ENCODE measurements around the gene SLC25A19.
A peak's percentile ranks its signal among the peaks of the same experiment; 100 is the strongest.
"Not testable (repeated sequence)": the region's sequence is repeated elsewhere in the genome, so short reads cannot be mapped to it uniquely, and the experiment has no call there.

The SLC25A19 gene

DNA sequence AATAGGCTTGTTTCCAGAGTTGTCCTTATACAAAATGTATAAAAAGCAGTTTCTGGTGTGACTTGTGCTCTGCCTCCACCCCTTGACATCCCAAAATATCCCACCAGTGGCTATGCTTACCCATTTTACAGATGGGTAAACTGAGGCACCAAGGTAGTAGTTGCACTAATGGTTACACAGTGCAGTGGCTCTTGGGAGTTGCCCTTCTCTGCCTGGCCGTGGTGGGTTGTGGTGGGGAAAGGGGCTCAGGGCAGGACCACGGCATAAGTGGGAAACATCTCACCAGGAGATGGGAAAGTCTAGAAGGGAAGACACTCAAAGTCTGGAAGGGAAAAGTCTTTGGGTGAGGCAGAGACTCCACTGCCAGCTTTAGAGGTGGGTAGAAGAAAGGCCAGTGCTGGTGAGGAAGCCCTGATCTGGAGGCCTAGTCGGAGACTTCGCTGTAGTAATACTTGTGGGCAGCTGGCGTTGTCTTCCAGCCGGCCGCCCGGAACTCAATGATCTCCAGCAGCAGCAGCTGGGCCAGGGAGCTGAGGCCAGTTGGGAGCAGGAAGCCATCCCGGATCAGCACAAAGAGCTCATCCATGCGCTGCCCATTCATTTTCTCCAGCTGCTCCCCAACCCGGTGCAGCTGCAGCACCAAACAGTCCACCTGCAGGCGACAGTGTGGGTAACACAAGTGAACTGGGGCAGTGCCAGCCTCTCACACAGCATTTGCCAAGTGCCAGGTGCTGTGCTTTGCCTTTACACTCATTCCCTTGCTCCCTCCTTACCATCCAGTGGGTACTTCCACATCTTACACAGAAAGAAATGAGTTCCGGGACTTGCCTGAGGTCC is 22.7 kb downstream of the SLC25A19 start:
- peak; percentile 30 for DNase-seq

DNA sequence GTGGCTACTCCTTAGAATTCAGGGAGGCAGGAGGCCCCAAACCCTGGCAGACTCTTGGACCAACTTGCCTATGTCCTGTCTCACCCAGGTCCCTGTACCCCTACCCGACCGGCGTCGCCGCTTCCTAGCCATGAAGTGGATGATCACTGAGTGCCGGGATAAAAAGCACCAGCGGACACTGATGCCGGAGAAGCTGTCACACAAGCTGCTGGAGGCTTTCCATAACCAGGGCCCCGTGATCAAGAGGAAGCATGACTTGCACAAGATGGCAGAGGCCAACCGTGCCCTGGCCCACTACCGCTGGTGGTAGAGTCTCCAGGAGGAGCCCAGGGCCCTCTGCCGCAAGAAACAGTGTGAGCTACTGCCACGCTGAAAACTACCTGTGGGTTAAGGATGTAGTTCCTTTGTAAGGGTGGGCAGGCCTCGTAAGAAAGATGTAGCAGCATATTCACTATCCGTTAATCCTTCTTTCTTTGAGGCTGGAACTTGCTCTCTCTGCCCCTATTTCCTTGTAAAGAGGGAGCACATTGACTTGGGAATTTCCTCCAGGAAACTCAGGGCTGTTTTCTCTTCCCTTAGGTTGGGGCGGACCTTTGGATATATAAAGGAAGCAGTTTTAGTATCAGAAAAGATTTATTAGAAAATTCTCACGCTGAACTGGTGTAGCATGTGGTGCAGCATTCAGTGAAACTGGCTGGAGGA is 23.5 kb downstream of the SLC25A19 start:
- DNase-seq = no peak

DNA sequence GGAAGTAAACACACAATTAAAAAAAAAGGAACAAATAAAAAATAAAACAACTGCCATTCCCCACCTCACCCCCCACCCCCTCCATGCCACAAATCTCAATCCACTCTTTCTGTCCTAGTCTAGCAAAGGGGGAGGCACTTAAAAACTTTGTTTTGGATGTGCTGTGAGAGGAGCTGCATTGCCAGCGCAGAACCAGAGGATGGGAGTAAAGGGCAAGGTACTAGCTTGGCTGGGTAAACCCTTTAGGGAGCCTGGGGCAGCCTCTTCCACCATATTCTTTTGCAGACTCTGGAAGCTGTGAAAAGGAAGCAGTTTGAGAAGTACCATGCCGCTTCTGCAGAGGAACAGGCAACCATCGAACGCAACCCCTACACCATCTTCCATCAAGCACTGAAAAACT is 26.2 kb downstream of the SLC25A19 start:
- no peak for DNase-seq

DNA sequence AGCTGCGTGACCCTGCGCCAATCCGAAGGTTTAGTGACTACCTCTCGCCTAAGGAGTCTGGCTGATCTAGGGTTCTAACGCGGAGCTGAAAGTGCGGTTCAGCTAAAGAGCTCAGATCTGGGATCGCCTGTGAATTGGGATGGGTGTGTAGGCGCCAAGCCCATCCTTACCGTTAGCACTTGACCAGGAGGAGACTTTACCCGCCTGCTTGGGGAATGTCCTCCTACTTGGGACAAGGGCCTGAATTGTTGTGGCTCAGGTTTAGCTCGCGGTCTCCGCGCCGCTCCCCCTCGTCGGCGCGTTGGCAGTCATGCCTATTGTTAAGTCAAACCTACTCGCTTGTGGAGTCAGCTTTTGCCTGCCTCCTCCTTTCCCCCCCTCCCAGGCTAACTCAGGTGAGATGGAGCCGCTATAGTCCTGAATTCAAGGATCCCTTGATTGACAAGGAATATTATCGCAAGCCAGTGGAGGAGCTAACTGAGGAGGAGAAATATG is 27.1 kb downstream of the SLC25A19 start:
- no peak for DNase-seq

DNA sequence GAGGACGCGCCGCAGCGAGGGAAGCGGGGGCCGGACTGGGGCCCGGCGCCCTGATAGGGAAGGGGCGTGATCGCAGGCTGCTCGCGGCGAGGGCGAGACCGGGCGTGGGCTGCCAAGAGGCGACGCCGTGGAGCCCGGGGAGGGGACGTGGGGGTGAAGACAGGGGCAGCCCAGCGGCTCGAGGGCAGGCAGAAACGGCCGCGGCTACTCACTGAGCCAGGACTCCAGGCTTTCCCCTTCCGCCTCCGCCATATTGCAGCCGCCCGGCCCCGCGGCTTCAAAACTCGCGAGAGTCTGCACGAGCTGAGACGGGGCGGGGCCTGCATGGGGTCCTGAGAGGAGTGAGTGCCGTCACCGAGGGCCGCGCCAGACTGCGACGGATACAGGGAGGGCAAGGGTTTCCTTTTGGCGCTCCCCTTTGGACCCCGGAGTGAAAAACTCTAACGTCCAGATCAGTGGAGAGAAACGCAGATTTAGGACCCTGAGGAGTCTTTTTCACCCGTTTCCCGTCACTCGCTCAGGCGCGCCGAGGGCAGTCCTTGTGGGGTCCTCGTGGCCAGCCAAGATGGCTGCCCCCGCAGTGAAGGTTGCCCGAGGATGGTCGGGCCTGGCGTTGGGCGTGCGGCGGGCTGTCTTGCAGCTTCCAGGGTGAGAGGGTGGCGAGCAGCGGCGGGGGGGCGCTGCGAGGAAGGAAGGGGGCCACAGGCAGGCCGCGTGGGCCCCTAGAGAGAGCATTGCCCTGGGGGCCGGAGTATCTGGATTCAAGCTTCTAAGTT is 27.7 kb downstream of the SLC25A19 start, which contains the start of the genes GGA3 and MRPS7:
GGA3 (minus strand) TSS at position 271 of the 776 bp plus-strand sequence; CDS start at position 252, 19 bp downstream.
MRPS7 (plus strand) TSS at position 544 of the 776 bp plus-strand sequence; CDS start at position 566, 22 bp downstream.
- peak; percentile 99 for DNase-seq

DNA sequence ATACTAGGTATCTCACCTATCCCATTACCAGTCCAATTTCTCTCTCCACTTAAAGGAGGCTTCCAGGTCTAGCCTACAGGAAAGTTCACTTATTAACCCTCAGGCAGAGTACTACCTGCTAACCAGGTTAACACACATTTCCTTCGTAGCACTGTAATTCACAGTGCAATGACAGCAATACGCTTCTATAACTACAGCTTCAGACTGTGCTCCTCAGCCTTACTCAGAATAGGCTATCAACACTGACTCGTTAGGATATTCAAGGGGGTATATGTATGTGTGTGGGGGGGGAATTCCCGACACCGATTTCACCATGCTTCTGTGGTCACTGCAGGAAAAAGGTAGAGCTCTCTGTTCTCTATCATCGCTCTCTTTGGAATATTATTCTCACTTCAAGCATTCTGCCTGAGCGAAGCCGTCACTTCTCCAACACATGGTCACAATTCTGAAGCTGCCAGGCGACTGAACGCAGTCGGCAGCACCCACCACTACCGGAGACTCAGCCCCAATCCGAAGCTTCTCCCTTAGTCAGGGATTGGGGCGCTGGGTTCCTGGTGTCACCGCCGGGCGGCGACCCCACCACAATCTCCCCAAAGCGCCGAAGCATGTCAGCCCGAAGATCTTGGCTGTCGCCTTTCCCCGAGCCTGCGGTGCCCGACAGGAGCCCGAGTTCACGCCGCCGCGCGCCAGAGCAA is 28.4 kb downstream of the SLC25A19 start:
- DNase-seq = no peak

DNA sequence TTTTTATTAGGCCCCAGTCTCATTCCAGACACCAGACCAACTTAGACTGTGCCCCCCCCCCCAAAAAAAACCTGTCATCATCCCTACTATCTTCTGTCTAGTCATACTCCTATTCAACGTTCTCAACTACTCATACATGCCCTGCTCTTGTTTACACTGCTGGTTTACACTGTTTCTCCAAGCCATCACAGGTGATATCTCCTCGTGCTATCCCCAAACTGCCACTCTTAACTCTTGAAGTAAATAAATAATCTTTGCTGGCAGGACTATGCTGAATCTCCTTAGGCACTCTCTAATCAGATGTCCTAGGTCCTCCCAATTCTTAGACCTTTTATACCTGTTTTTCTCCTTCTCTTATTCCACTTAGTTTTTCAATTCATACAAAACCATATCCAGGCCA is 32.0 kb downstream of the SLC25A19 start:
- DNase-seq = not testable (repeated sequence)

DNA sequence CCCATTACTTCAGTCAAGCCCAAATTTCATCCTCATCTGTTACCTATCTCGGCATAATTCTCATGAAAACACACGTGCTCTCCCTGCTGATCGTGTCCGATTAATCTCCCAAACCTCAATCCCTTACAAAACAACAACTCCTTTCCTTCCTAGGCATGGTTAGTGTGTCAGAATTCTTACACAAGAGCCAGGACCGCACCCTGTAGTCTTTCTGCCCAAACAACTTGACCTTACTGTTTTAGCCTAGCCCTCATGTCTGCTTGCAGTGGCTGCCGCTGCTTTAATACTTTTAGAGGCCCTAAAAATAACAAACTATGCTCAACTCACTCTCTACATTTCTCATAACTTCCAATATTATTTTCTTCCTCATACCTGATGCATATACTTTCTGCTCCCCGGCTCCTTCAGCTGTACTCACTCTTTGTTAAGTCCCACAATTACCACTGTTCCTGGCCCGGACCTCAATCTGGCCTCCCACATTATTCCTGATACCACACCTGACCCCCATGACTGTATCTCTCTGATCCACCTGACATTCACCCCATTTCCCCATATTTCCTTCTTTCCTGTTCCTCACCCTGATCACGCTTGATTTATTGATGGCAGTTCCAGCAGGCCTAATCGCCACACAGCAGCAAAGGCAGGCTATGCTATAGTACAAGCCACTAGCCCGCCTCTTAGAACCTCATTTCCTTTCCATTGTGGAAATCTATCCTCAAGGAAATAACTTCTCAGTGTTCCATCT is 33.1 kb downstream of the SLC25A19 start:
- not testable (repeated sequence) for DNase-seq

DNA sequence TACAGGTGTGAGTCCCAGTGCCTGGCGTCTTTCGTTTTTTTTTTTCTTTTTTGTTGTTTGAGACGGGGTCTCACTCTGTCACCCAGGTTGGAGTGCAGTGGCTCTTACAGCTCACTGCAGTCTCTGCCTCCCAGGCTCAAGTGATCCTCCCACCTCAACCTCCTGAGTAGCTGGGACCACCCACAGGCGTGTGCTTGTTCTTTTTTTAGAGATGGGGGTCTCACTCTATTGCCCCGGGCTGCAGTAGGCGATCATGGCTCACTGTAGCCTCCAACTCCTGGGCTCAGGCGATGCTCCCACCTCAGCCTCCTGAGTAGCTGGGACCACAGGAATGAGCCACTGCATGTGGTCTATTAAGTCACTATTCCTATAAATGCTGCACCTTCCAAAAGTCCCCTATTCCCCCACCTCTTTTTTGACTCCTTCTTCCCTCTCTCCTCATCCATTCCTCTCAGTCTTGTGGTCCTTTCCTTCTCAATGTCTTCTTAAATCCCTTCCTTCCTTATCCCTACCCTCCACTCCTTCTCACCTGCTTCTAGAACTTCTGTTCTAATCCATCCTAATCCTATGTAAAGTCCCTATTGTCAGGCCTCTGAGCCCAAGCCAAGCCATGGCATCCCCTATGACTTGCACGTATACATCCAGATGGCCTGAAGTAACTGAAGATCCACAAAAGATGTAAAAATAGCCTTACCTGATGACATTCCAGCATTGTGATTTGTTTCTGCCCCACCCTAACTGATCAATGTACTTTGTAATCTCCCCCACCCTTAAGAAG is 37.0 kb downstream of the SLC25A19 start:
- DNase-seq = no peak

DNA sequence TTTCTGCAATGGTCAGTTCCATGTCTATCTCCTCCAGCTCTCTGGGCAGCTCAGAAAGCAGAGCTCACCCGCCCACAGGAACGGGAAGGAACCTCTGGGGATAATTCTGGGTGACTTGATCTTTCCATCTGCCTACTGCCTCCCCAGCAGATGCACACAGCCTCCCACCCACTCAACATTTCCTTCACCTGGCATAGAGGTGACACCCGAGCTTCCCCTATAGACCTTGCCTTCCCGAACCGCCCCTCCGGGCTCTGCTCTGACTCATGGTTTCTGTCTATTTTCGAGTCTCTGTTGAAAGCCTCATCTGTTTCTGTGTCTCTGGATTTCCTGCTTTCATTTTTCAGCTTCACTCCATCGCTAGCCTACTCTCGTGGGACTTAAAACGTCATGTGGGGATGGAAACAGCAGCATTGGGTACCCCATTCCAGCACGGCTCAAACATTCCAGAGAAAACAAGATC is 39.2 kb downstream of the SLC25A19 start:
- DNase-seq = no peak

DNA sequence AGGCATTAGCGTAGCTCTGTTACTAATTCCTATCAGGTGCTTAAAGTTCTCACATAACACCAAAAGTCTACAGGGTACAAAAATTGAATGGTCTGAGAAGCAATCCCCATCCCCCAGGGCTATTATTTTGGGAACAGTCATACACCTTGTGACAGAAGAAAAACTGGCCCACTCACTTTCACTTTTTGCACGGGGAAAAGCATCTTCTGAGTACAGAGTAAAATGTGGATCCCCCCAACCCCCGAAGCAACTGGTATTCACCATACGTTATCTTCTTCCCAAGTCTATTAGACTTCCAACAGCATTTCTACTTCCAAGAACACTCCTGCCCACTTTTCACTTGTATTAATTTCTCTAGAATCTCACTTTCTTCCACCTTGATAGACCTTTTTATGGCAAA is 39.7 kb downstream of the SLC25A19 start:
- no peak for DNase-seq

DNA sequence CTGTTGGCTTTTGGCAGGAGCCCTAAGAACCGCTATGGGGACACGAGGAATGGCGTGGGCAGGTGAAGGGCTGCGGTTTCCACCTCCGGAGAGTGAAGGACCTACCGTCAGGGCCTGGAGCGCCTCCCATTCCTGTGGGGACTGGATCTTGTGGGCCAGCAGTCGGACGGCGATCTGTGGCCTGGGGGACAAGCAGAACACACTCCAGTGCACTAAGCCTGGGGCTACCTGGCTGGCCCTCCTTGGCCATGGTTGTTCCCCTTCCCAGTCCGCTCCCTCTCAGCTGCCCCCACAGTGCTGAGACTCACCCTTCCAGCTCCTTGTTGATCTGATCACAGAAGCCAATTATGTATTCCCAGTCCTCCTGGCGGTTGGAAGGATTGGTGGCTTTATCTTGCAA is 42.8 kb downstream of the SLC25A19 start:
- no peak for DNase-seq

DNA sequence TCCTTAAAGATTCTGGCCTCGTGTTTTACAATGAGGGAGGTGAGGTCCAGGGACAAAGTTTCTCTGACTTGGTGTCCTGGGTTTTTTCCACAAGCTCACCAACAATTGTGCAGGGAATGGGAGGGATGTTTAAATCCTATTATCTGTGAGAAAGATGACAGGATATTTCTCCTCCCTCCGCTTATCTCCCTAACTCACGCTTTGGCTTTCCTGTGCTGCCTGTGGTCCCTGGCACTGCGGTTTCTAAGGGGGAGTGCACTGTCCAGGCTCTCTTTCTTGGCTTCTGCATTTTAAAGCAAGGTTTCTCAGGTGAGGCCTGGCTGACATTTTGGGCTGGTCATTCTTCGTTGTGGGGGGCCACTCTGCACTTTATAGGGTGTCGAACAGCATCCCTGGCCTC is 44.2 kb downstream of the SLC25A19 start:
- DNase-seq = no peak

DNA sequence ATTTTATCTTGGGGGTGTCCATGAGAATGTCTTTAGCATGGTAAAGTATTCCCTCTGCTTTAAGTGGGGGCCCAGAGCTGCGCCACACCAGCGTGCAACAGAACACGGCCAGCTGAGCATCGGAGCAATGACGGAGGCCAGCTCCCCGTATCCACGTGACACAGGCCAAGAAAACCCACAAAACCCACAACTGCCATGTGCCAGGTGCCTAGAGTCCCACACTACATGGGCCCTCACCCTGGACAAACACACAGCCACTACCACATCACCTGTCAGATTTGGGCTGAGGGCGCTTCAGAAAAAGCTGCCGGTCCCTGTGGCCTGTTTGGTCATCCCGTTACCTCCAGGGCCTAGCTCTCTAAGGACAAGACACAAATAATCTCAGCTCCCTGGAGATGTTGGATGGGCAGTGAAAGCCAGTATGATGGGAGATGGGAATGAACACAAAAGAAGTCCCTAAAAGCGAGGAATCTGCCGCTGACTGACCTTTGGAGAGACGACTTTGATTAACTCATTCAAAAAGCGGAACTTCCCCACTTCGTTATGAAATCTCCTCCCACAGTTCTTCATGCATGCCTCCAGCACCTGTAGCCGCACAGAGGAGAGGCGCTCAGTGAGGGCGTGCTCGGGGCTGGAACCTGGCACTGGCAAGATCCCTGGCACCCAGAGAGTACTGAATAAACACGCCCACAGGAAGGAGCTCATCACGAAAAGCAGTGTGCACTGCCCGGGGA is 44.9 kb downstream of the SLC25A19 start:
- DNase-seq = no peak

DNA sequence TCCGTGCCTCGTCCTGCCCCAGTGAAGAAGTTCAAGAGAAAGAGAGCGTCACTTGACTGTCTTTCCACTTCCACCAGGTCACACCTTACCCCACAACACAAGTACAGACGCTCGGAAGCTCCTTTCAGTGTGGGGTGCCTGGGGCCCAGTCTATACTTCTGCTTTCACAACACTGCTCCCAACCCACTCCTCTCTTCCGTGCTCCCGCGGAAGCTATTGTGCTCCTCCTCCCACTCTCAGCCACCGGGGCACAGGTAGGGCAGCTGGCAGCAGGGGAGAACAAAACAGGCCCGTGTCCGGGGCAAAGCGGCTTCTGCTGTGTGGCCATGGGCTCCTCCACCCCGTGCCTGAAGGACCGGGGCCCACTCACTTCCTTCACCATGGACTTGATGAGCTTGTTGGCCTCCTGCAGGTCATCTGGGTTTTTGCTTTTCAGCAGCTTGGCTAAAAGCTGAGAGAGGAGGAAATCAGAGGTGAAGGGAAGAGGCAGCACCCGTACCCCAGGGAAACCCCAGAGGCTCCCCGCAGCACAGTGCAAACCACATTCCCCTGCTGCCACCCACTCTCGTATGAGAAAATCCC is 46.7 kb downstream of the SLC25A19 start:
- DNase-seq = no peak

DNA sequence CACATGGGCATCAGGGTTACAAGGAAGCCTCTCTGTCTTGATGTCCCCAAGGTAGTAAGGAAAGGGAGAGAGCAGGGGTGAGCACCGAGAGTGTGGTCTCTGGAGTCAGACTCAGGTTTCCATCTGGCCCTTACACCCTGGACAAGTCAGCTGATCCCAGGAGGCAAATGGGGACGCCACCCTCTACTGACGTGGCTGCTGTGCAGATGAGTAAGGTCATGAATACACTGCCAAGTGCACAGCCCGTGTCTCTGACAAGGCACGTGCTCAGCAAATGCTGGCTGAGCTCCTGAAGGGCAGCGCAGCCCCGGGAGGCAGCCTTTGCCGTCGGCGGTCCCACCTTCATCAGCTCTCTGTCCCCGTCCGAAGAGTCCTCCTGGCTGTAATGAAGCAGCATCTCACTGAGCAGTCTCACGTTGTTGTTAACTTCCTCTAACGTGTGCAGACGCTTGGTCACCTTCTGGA is 47.2 kb downstream of the SLC25A19 start:
- no peak for DNase-seq

DNA sequence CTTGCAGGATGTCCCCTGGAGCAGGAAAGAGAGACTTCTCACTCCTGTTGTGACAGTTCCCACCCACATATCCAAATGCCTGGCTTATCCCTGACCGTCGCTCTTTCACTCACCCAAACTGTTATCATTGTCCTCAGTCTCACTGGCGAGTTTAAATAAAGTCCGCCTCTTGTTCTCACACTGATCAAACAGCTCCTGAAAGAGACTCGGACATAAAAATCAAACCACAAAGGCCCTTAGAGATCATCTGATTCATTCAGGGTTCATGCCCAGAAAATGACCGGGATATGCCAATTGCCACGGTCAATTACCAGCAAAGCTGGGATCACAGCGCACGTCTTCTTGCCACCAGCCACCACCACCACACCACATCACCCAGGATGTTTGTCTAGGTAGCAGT is 47.7 kb downstream of the SLC25A19 start:
- DNase-seq = no peak

DNA sequence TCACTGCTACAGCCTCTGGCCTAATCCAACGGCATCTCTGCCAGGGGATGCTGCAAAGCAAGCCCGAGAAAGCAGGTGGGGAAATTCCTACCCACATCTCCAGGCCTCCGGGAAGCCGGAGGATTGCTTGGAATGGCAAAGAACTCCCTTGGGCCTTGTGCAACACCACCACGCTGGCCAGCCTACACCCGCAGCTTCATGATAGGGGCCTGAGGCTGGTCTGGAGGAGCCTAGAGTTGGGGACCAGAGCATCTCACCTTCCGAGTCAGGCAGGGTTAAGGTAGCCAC is 48.1 kb downstream of the SLC25A19 start:
- no peak for DNase-seq

DNA sequence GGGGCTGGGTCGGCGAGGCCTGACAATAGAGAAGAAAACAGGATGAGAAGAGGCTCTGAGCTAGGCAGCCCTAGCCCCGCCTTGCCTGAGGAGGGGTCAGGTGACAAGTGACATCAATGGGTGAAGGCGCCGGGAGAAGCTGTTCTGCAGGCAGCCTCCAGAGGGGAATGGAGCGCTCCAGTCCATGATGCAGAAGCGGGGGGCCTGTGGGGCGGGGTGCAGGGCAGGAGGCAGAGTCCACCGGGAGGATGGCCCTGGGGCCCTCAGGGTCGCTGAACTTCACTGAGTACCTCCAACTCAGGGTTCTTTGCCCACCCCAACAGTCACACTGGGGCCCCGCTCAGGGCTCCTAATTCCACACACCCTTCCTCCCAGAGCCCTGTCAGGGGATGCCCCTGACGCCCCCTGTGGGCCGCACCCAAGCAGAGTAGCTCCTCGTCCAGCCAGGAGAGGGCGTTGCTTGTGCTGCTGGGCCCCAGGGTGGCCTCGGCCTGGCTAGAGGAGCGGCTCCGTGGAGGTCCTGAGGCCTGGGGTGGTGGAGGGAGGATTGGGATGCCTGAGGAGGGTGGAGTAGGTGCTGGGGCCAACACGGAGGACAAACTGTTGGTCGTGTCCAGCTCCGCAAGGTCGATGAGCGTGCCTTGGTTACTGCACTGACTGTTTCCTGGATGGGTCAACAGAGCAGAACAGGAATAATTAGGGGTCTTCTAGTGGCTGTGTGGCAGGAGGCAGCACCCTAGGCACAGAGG is 48.7 kb downstream of the SLC25A19 start:
- peak; percentile 26 for DNase-seq
